ENCODE results near the gene KCNJ14.

DNA sequence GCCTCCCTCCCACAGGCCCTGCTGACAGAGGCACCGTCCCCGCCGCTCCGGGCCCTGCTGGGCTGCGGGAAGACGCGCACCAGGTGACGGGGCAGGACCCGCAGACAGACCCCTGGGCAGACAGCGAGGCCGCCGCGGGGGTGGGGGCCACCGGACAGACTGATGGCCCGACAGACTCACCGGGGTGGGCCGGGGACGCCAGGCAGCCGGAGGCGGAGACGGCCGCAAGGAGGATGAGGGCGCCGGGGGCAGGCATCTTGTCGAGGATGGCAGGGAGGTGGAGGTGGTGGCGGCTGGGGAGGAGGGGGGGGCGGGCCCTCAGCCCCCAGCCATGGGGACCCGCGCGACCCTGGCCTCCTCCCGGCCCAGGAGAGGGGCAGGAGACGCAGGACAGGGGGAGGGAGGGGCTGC, 56.0 kb downstream of the KCNJ14 start:
- TF ChIP-seq, protein P1, sequence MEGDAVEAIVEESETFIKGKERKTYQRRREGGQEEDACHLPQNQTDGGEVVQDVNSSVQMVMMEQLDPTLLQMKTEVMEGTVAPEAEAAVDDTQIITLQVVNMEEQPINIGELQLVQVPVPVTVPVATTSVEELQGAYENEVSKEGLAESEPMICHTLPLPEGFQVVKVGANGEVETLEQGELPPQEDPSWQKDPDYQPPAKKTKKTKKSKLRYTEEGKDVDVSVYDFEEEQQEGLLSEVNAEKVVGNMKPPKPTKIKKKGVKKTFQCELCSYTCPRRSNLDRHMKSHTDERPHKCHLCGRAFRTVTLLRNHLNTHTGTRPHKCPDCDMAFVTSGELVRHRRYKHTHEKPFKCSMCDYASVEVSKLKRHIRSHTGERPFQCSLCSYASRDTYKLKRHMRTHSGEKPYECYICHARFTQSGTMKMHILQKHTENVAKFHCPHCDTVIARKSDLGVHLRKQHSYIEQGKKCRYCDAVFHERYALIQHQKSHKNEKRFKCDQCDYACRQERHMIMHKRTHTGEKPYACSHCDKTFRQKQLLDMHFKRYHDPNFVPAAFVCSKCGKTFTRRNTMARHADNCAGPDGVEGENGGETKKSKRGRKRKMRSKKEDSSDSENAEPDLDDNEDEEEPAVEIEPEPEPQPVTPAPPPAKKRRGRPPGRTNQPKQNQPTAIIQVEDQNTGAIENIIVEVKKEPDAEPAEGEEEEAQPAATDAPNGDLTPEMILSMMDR (IDR thresholded peaks at IDR 0.05; ENCODE audit: low read length) = no peak
- no peak for TF ChIP-seq EZH2 (optimal IDR thresholded peaks at IDR 0.05; ENCODE audit: low read depth, low read length)
